ENCODE results near the gene LPAR2. TPM values are rescaled to one million over a fixed set of nuclear protein-coding genes. Genes with fewer than 3 reads are reported as not detected.

The LPAR2 gene
- total and polyA plus RNA-seq, 8 donors = 9.6 to 28.6 (median 11.4) TPM

DNA sequence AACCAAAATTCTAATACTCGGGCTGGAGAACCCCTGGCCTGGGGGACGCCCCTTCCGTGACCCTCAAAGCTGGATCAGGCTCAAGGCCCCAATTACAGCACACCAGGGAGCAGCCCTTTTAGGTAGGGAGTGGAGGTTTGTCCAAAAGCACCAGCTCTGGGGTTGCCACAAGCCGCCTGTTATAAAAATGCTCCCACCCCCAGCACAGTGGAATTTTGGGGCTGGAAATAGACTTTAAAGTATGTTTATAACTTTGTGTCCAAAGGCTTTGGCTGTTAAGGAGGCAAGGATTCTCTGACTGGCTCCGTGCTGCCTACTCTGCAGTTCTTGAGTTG, 16.0 kb upstream of the LPAR2 start:
- WGBS, 2 donors = 24 to 25% methylated on average over 5 of the region's 5 CpGs
- intact Hi-C loops (cut with DNase I) = loop anchor here in 1 of 3 donors (5.0 kb wide), 1 partner anchor 112 kb away; no protein-coding TSS in a partner anchor

DNA sequence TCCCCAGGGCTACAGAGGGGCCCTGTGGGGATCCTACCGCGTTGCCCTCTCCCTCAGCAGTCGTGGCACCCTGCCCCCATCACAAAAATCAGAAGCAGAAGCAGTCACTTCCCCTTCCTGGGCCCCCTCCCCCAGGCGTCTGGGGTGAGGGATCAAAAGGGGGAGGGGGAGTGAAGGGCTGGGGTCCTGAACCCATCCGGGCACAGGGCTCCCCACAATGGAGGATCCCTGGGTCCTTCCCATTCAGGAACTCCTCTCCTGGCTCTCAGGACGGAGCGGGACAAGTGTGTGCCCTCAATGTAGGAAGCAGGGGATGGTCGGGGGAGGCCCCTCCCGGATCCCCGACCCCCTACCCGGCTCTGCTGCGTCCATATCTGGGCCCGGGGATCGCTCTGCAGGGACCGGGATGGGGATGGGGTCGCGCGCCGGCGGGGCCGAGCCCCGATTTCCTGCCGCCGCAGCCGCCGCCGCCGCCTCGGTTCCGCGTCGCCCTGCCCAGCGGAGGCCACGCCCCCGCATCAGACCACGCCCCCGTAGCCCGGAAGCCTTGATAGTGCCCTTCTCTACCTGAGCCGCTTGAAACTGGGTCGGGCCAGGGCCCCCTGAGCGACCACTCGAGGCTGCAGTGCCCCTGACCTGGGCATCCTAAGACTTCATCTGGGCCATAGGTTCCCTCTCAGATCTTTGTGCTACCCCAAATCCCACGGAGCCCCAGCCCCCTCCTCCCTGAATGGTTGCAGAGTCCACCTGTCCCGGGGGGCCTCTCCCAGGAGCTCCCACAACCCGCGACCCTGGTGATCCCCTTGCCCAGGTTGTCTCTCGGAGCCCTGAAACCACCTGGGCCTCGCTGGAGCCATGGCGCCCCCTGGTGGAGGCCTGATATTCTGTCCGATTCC, 15.4 kb upstream of the LPAR2 start, which contains the start of gene GMIP:
GMIP (minus strand) TSS at position 500 of the 896 bp plus-strand sequence; CDS start at position 372, 128 bp downstream.
- FAIRE-seq (no peak), ATAC-seq (peak; percentile 92 to 95 (median 94))
- H3K36me3 ChIP-seq = peaks cover 0 to 22% (median 20%) of the 10 kb centered on the region in 3 donors

More for the DNA sequence above, 16.0 kb upstream of the LPAR2 start:
- TF ChIP-seq, protein P1, sequence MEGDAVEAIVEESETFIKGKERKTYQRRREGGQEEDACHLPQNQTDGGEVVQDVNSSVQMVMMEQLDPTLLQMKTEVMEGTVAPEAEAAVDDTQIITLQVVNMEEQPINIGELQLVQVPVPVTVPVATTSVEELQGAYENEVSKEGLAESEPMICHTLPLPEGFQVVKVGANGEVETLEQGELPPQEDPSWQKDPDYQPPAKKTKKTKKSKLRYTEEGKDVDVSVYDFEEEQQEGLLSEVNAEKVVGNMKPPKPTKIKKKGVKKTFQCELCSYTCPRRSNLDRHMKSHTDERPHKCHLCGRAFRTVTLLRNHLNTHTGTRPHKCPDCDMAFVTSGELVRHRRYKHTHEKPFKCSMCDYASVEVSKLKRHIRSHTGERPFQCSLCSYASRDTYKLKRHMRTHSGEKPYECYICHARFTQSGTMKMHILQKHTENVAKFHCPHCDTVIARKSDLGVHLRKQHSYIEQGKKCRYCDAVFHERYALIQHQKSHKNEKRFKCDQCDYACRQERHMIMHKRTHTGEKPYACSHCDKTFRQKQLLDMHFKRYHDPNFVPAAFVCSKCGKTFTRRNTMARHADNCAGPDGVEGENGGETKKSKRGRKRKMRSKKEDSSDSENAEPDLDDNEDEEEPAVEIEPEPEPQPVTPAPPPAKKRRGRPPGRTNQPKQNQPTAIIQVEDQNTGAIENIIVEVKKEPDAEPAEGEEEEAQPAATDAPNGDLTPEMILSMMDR (IDR thresholded peaks at IDR 0.05) = peak in 1 of 4 donors; percentile 14
- FAIRE-seq (no peak), ATAC-seq (no peak), DNase-seq (no peak)
- H3K36me3 ChIP-seq = peaks cover 0 to 22% (median 20%) of the 10 kb centered on the region in 3 donors
- H3K4me3 ChIP-seq = peak overlapping the region in 3 of 4 donors; percentile 30 to 87 (median 80)
- no peaks in the 10 kb centered on the region for H3K9me3 ChIP-seq
- no peaks in the 10 kb centered on the region for H3K27me3 ChIP-seq
- H3K4me1 ChIP-seq = no peaks in the 10 kb centered on the region
- H3K27ac ChIP-seq = peak overlapping the region in 3 of 4 donors; percentile 47 to 69 (median 52)

DNA sequence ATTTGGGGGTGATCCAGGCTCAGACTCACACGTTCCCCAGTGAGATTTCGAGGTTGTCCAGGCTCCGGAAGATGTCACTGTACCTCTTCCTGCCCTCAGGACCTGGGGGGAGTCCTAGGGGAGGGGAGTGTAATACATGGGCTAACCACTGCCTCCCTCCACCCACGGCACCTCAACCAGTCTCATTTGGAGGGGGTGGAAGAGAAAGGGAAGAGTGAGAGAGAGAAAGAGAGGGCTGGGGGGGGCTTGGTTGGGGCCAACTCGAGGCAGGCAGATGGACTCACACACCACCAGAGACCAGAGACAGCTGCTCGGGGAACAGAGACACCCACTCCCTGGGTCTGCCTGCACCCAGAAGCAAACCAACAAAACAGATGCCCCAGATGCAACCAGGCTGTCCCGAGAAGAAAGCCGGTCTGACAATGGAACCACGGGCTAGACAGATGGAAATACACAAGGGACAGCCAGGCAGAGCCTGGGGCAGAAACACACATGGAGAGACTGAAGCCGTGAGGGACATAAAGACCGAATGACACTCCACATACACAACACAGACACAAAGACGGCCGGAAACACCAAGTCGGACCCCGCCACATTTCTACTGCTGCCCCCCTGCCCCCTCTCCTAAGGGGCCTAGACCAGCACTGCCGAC, 14.6 kb upstream of the LPAR2 start:
- DNase-seq = no peak
- no peaks in the 10 kb centered on the region for H3K9me3 ChIP-seq
- TF ChIP-seq, protein P1 (IDR thresholded peaks at IDR 0.05) = no peak
- H3K4me1 ChIP-seq = no peaks in the 10 kb centered on the region
- no peaks in the 10 kb centered on the region for H3K27me3 ChIP-seq
- H3K36me3 ChIP-seq = peaks cover 0 to 21% (median 15%) of the 10 kb centered on the region in 3 donors
- peak in 3 of 4 donors; percentile 7 to 22 (median 9) for ATAC-seq
- H3K4me3 ChIP-seq = peak overlapping the region; percentile 30 to 87 (median 80)
- FAIRE-seq = no peak
- intact Hi-C loops (cut with DNase I) = loop anchor here in 1 of 3 donors (5.0 kb wide), 1 partner anchor 110 kb away; no protein-coding TSS in a partner anchor
- H3K27ac ChIP-seq = peak overlapping the region in 2 of 4 donors; percentile 47 to 69
- 20 to 33% methylated on average over 16 of the region's 16 CpGs for WGBS, 2 donors

More for the DNA sequence above, 15.4 kb upstream of the LPAR2 start, which contains the start of gene GMIP:
- Histone ChIP-seq H3K27ac (peak within 1 kb of the TSS; percentile 47 to 69 (median 53)), H3K4me1 (no peaks in the 10 kb centered on the region), H3K4me3 (peak within 1 kb of the TSS; percentile 30 to 87 (median 80)), H3K27me3 (no peaks in the 10 kb centered on the region), H3K9me3 (no peaks in the 10 kb centered on the region)
- WGBS, 2 donors = 1 to 2% methylated on average over 35 to 50 of the region's 50 CpGs
- intact Hi-C loops (cut with DNase I) = loop anchor here in 1 of 3 donors (5.0 kb wide), 1 partner anchor 111 kb away; no protein-coding TSS in a partner anchor
- peak; percentile 75 to 94 (median 84) for DNase-seq
- TF ChIP-seq, protein P1 (IDR thresholded peaks at IDR 0.05) = peak; percentile 66 to 85 (median 80)

- 80 to 86% methylated on average over 39 to 53 of the region's 53 CpGs for WGBS, 2 donors
- H3K4me3 ChIP-seq = no peak overlapping the region
- peak in 1 of 4 donors; percentile 70 for ATAC-seq
These were observed 9.7 kb upstream of the LPAR2 start for GRCh38 chr19:19637523-19638251.

More at GRCh38 chr19:19637523-19638251, 9.7 kb upstream of the LPAR2 start:
- peak in 1 of 6 donors; percentile 79 for DNase-seq
- Histone ChIP-seq H3K4me1 (no peaks in the 10 kb centered on the region), H3K9me3 (no peaks in the 10 kb centered on the region), H3K36me3 (no peaks in the 10 kb centered on the region), H3K27ac (no peak overlapping the region), H3K27me3 (no peaks in the 10 kb centered on the region)
- FAIRE-seq = no peak
- intact Hi-C loops (cut with DNase I) = loop anchor here in 1 of 3 donors (10.0 kb wide), 1 partner anchor 93 kb away; no protein-coding TSS in a partner anchor
- TF ChIP-seq, protein P1 (IDR thresholded peaks at IDR 0.05) = no peak

Data from pancreas (tissue), 10 donors.